Stimulated activated CD8-positive, alpha-beta memory T cell treated with anti-CD3 and anti-CD28 coated beads, Interleukin-12 subunit alpha, Interleukin-12 subunit beta, amount 100 ng/mL, for 4 hours (primary cell): Measurements from ENCODE around the gene BICD2.
"Not testable (repeated sequence)": the region's sequence is repeated elsewhere in the genome, so short reads cannot be mapped to it uniquely, and the experiment has no call there.

Experiments
- DNase-seq: peaks from one replicate; pipeline ENCODE4 v3.0.0-alpha.2; 2020; ENCODE audit warnings: low read depth

Gene BICD2

GRCh38 chr9:92770360-92770995, 5.8 kb upstream of the BICD2 start:
- no peak for DNase-seq

- DNase-seq: no peak
Measured at GRCh38 chr9:92769990-92770359, 5.3 kb upstream of the BICD2 start.

GRCh38 chr9:92769286-92769685, 4.7 kb upstream of the BICD2 start:
- DNase-seq: no peak

GRCh38 chr9:92768816-92769215, 4.2 kb upstream of the BICD2 start:
- not testable (repeated sequence) for DNase-seq

- no peak for DNase-seq
Measured at GRCh38 chr9:92767066-92768054, 2.7 kb upstream of the BICD2 start.

- peak; percentile 95 for DNase-seq
Measured at GRCh38 chr9:92764988-92765936, 629 bp upstream of the BICD2 start.

GRCh38 chr9:92763721-92764380, 782 bp downstream of the BICD2 start:
- DNase-seq: peak; percentile 13

GRCh38 chr9:92762781-92763708, 1.6 kb downstream of the BICD2 start:
- no peak for DNase-seq

- no peak for DNase-seq
Measured at GRCh38 chr9:92762196-92762595, 2.4 kb downstream of the BICD2 start.

GRCh38 chr9:92761686-92762085, 2.9 kb downstream of the BICD2 start:
- DNase-seq: no peak

GRCh38 chr9:92760494-92760893, 4.1 kb downstream of the BICD2 start:
- no peak for DNase-seq

GRCh38 chr9:92760070-92760469, 4.6 kb downstream of the BICD2 start:
- DNase-seq: no peak

- DNase-seq: no peak
Measured at GRCh38 chr9:92759446-92759845, 5.2 kb downstream of the BICD2 start.

- no peak for DNase-seq
Measured at GRCh38 chr9:92756792-92757191, 7.8 kb downstream of the BICD2 start.

- no peak for DNase-seq
Measured at GRCh38 chr9:92754091-92754745, 10.4 kb downstream of the BICD2 start.

- no peak for DNase-seq
Measured at GRCh38 chr9:92752812-92753404, 11.7 kb downstream of the BICD2 start.

- DNase-seq: no peak
Measured at GRCh38 chr9:92749934-92750315, 14.7 kb downstream of the BICD2 start.

- DNase-seq: no peak
Measured at GRCh38 chr9:92749071-92749933, 15.3 kb downstream of the BICD2 start.

- DNase-seq: no peak
Measured at GRCh38 chr9:92748233-92748497, 16.5 kb downstream of the BICD2 start.
